AG09319 (cell line): ENCODE results near the gene TRAK1.

Experiments used
- DNase-seq: peaks from one replicate; pipeline ENCODE4 v3.0.0-alpha.2; 2010; ENCODE audit warnings: low read depth; ENCODE audit errors: extremely low read depth
- CTCF ChIP-seq: IDR thresholded peaks from 2 replicates; pipeline ENCODE4 v1.5.1; 2011; ENCODE audit warnings: low read depth, mild to moderate bottlenecking, inconsistent platforms, low read length, moderate library complexity

Gene TRAK1

GRCh38 chr3:42214565-42215283 lies 123.6 kb downstream of the TRAK1 start:
- DNase-seq, result no peak
- no peak for TF ChIP-seq CTCF

DNA sequence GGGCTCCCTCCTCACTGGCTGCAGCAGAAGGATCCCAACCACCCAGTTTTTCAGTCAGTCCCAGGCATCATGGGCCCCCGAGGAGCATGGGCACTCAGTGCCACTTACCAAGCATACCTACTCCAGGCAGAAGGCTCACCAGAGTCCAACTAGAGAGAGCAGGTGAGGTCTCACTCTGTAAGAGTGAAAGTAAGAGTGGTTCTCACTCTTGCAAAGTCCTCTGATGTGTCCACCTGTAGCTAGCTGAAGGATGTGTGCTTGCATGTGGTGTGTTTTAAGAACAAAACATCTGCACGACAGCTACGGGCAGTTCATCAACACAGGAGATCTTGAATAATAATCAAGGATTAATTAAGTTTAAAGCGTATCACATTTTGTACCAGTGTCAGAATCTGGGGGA lies 125.1 kb downstream of the TRAK1 start:
- DNase-seq, result no peak
- TF ChIP-seq CTCF, result no peak

DNA sequence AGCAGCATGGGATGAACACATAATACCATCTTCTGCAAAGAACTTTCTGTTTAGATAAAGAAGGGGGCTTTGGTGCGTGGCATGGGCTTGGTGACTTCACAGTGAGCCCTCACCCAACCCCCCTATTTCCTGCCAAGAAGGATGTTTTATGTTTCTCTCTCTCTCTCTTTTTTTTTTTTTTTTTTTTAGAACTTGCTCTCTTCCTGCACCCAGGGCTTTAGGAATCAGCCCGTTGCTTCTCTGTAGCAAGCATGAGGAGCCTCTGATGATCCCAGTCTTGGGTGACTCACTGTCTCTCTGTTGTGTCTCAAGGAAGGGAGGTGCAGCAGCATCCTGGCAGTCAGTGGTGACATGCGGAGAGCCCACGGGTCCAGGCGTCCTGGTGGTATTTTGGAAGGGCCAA lies 125.8 kb downstream of the TRAK1 start:
- no peak for TF ChIP-seq CTCF
- no peak for DNase-seq

DNA sequence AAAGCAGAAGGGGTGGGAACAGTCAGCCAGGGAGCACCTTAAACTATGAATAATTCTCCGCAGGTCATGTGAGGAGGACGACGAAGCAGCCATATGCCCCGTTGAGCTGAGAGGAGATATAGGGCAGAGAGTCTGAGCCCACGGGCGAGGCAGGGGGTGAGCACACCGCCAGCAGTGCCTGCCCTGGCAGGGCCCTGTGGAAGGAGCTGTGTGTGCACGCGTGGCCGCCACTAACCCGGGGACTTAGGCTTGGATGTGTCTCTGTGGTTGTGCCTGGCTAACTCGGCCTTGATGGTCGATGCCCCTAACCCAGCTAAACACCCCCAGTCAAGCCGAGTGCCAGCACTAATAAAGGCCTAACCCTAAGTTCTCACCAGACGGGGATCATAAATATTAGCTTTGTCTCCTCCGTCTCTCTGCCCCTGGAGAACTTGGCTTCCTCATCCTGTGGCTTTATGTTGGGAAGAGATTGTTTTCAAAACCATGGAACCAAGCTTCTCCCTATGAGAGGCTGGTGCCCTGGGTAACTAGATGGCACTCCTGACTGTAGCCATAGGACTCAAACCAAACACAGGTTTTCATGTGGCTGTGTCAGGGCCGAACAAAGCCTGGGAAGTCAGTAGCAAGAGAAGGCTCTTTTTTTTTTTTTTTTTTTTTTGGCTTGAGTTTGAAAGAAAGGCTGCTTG lies 129.4 kb downstream of the TRAK1 start:
- no peak for DNase-seq
- no peak for TF ChIP-seq CTCF

GRCh38 chr3:42222942-42223693 lies 132.0 kb downstream of the TRAK1 start:
- no peak for DNase-seq
- TF ChIP-seq CTCF, result no peak

DNA sequence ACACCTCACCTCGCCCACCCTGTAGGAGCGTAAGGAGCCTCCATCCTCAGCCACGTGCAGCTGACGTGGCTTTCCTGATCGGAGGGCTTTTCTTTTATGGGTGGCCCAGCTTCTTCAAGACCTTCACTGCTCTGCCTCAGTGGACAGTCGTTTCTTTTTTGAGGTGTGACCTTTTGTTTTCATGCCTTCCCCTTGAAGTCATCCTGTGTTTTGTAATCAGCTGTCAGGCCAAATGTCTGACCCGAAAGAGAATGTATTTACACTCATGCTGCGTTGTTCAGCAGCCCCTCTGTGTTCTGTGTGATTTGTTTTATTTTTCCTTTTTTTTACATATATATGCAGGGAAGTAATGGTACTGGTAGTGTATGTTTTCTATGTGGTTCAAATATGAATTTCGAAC lies 133.0 kb downstream of the TRAK1 start:
- no peak for DNase-seq
- TF ChIP-seq CTCF, result no peak
